ENCODE results near the gene ATP11A.

ATP11A gene

GRCh38 chr13:112918266-112918665 lies 228.4 kb downstream of the ATP11A start:
- DNase-seq = no peak

GRCh38 chr13:112918746-112919145 lies 228.9 kb downstream of the ATP11A start:
- no peak for DNase-seq

- DNase-seq = no peak
Measured at GRCh38 chr13:112923962-112924361, 234.1 kb downstream of the ATP11A start.

GRCh38 chr13:112924365-112924764 lies 234.5 kb downstream of the ATP11A start:
- no peak for DNase-seq

GRCh38 chr13:112926003-112926402 lies 236.2 kb downstream of the ATP11A start:
- DNase-seq = no peak

- DNase-seq = no peak
Measured at GRCh38 chr13:112926993-112927392, 237.2 kb downstream of the ATP11A start.

- DNase-seq = no peak
Measured at GRCh38 chr13:112928020-112928971, 238.5 kb downstream of the ATP11A start.

GRCh38 chr13:112928972-112929782 lies 239.3 kb downstream of the ATP11A start:
- DNase-seq = no peak

GRCh38 chr13:112929783-112930055 lies 239.9 kb downstream of the ATP11A start:
- DNase-seq = no peak

- no peak for DNase-seq
Measured at GRCh38 chr13:112930192-112930591, 240.4 kb downstream of the ATP11A start.

- DNase-seq = no peak
Measured at GRCh38 chr13:112931028-112931934, 241.4 kb downstream of the ATP11A start.

- DNase-seq = no peak
Measured at GRCh38 chr13:112932971-112933370, 243.1 kb downstream of the ATP11A start.

- DNase-seq = no peak
Measured at GRCh38 chr13:112933649-112934048, 243.8 kb downstream of the ATP11A start.

GRCh38 chr13:112934078-112934477 lies 244.2 kb downstream of the ATP11A start:
- DNase-seq = no peak

Measured in stimulated activated CD8-positive, alpha-beta memory T cell treated with anti-CD3 and anti-CD28 coated beads, Interleukin-4, amount 100 ng/mL, for 48 hours (primary cell).